ENCODE results near the gene STK32A.
"Not testable (repeated sequence)": the region's sequence is repeated elsewhere in the genome, so short reads cannot be mapped to it uniquely, and the experiment has no call there.

STK32A gene

GRCh38 chr5:147361441-147362175 is 126.8 kb downstream of the STK32A start:
- TF ChIP-seq CTCF (conservative IDR thresholded peaks at IDR 0.05; ENCODE audit: control insufficient read depth, insufficient read depth, low read depth, low read length), result no peak
- no peak overlapping the region for H3K4me3 ChIP-seq (ENCODE audit: control insufficient read depth, low read depth, low read length)
- no peak for DNase-seq (ENCODE audit: low read depth)

- not testable (repeated sequence) for DNase-seq (ENCODE audit: low read depth); H3K4me3 ChIP-seq (ENCODE audit: control insufficient read depth, low read depth, low read length)
Observed at GRCh38 chr5:147367381-147367780, 132.6 kb downstream of the STK32A start.

- TF ChIP-seq CTCF (conservative IDR thresholded peaks at IDR 0.05; ENCODE audit: control insufficient read depth, insufficient read depth, low read depth, low read length), result peak; percentile 77
- peak; percentile 45 for DNase-seq (ENCODE audit: low read depth)
- no peak overlapping the region for H3K4me3 ChIP-seq (ENCODE audit: control insufficient read depth, low read depth, low read length)
Observed at GRCh38 chr5:147369742-147370374, 135.0 kb downstream of the STK32A start.

GRCh38 chr5:147371290-147371689 is 136.5 kb downstream of the STK32A start:
- no peak for DNase-seq (ENCODE audit: low read depth)
- H3K4me3 ChIP-seq (ENCODE audit: control insufficient read depth, low read depth, low read length), result no peak overlapping the region
- TF ChIP-seq CTCF (conservative IDR thresholded peaks at IDR 0.05; ENCODE audit: control insufficient read depth, insufficient read depth, low read depth, low read length), result no peak

- no peak for TF ChIP-seq CTCF (conservative IDR thresholded peaks at IDR 0.05; ENCODE audit: control insufficient read depth, insufficient read depth, low read depth, low read length)
- no peak overlapping the region for H3K4me3 ChIP-seq (ENCODE audit: control insufficient read depth, low read depth, low read length)
- no peak for DNase-seq (ENCODE audit: low read depth)
Observed at GRCh38 chr5:147372191-147372590, 137.4 kb downstream of the STK32A start.

- H3K4me3 ChIP-seq (ENCODE audit: control insufficient read depth, low read depth, low read length), result no peak overlapping the region
- DNase-seq (ENCODE audit: low read depth), result no peak
- no peak for TF ChIP-seq CTCF (conservative IDR thresholded peaks at IDR 0.05; ENCODE audit: control insufficient read depth, insufficient read depth, low read depth, low read length)
Observed at GRCh38 chr5:147373328-147373727, 138.5 kb downstream of the STK32A start.

- no peak for TF ChIP-seq CTCF (conservative IDR thresholded peaks at IDR 0.05; ENCODE audit: control insufficient read depth, insufficient read depth, low read depth, low read length)
- no peak for DNase-seq (ENCODE audit: low read depth)
- no peak overlapping the region for H3K4me3 ChIP-seq (ENCODE audit: control insufficient read depth, low read depth, low read length)
Observed at GRCh38 chr5:147375151-147375550, 140.3 kb downstream of the STK32A start.
